NB4 (cell line): ENCODE measurements around the gene NIPAL4.

Experiments used
- POLR2A ChIP-seq: IDR thresholded peaks from 2 replicates; pipeline ENCODE4 v1.6.1; 2011; ENCODE audit warnings: mild to moderate bottlenecking; ENCODE audit not compliant: insufficient read length; ENCODE audit errors: extremely low read depth
- TF ChIP-seq, protein P1 (sequence below): IDR thresholded peaks from one replicate; pipeline ENCODE4 v1.5.1; 2012; ENCODE audit warnings: low read depth, low read length
- TF ChIP-seq, protein P2 (sequence below): IDR thresholded peaks from 2 replicates; pipeline ENCODE4 v1.6.1; 2011; ENCODE audit warnings: low read depth, low read length

DNA sequence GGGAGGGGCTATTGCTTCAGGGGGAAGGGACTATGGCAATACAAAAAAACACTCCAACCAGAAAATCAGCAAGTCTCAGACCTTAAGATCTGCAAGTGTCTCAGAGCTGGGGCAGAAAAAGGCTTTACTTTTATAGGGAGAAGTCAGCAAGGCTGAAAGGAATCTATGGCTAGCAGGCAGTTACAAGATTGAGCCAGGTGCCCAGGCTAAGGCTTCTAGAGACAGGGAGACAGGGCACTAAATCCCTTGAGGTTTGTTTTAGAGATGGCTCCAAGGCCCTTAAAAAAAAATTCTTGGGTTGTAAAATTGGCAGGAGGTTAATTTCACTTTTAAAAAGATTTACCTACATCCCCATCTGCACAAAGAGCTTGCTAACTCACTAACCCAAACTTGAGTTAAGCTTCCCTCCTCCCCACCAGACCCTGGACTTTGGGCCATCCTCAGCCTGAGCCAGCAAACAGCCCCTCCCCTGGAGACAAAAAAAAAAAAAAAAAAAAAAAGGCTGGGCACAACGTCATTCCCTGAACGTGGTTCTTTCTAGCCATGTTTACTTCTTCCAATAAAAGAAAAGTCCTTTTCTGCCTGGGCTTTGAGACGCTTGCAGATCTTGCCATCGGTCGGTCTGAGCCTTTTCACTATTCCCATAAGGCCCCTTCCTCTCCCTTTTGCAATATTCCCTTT is 17.9 kb downstream of the NIPAL4 start:
- TF ChIP-seq, protein P1, sequence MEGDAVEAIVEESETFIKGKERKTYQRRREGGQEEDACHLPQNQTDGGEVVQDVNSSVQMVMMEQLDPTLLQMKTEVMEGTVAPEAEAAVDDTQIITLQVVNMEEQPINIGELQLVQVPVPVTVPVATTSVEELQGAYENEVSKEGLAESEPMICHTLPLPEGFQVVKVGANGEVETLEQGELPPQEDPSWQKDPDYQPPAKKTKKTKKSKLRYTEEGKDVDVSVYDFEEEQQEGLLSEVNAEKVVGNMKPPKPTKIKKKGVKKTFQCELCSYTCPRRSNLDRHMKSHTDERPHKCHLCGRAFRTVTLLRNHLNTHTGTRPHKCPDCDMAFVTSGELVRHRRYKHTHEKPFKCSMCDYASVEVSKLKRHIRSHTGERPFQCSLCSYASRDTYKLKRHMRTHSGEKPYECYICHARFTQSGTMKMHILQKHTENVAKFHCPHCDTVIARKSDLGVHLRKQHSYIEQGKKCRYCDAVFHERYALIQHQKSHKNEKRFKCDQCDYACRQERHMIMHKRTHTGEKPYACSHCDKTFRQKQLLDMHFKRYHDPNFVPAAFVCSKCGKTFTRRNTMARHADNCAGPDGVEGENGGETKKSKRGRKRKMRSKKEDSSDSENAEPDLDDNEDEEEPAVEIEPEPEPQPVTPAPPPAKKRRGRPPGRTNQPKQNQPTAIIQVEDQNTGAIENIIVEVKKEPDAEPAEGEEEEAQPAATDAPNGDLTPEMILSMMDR, result no peak
- TF ChIP-seq POLR2A, result no peak
- TF ChIP-seq, protein P2, sequence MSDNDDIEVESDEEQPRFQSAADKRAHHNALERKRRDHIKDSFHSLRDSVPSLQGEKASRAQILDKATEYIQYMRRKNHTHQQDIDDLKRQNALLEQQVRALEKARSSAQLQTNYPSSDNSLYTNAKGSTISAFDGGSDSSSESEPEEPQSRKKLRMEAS, result no peak
